Esophagus squamous epithelium (tissue), 5 donors: ENCODE measurements around the gene CNTRL. TPM values are rescaled to one million over a fixed set of nuclear protein-coding genes. Genes with fewer than 3 reads are reported as not detected.

Experiments used
- DNase-seq: peaks from one replicate; lab custom pipeline; 2025; lab: John Stamatoyannopoulos, UW
- H3K27ac ChIP-seq, 4 donors: fragments of 200-600 bp; sonication (generic); one replicate each; pipeline ENCODE4 v1.5.1; 2016 to 2019; ENCODE audit warnings: mild to moderate bottlenecking in 1 of 4
- H3K27me3 ChIP-seq, 4 donors: fragments of 200-600 bp; sonication (generic); 1 replicate in 3 of 4; 2 replicates in 1 of 4; pipeline versions ENCODE4 v1.5.1 to v1.6.0; 2017 to 2021; ENCODE audit warnings: antibody characterized with exemption in 1 of 4
- H3K36me3 ChIP-seq, 3 donors: fragments of 200-600 bp; sonication (generic); one replicate each; pipeline ENCODE4 v1.5.1; 2016 to 2019
- H3K4me1 ChIP-seq, 3 donors: fragments of 200-600 bp; sonication (generic); one replicate each; pipeline ENCODE4 v1.5.1; 2017 to 2019
- H3K4me3 ChIP-seq, 4 donors: fragments of 200-600 bp; sonication (generic); 1 replicate in 3 of 4; 2 replicates in 1 of 4; pipeline ENCODE4 v1.5.1; 2016 to 2019; ENCODE audit warnings: mild to moderate bottlenecking in 2 of 4, moderate library complexity in 1 of 4
- H3K9me3 ChIP-seq, 3 donors: fragments of 200-600 bp; sonication (generic); one replicate each; pipeline ENCODE4 v1.5.1; 2016 to 2019
- POLR2A ChIP-seq, 4 donors: fragments of 450-650 bp; IDR thresholded peaks; one replicate each; pipeline ENCODE4 v1.6.1; 2017; ENCODE audit warnings: antibody characterized with exemption in 4 of 4, mild to moderate bottlenecking in 4 of 4, moderate library complexity in 3 of 4
- WGBS, 2 donors: methylation state at CpG; one replicate each; pipeline ENCODE4 v1.1.5; 2018; 5-methylcytosine and 5-hydroxymethylcytosine counted together
- intact Hi-C: fragments of 100-400 bp; cut with DNase I; formaldehyde crosslinking; loops from one replicate; pipeline ENCODE4 v1.15.0; 2022
- total RNA-seq, 4 donors: library from RNA; depleted of rRNA; stranded (reverse); fragments of >200 nt; gene quantifications; one replicate each; pipeline ENCODE4 v1.1.0, GENCODE V29; 2016
- TF ChIP-seq, protein P1 (sequence below), 6 experiments: fragments of 450-650 bp in 4 of 6; fragments of 200-600 bp in 2 of 6; sonication (generic) in 2 of 6; IDR thresholded peaks; one replicate each; pipeline ENCODE4 v1.5.1; 2016 to 2019; ENCODE audit warnings: antibody characterized with exemption in 6 of 6, mild to moderate bottlenecking in 4 of 6, moderate library complexity in 4 of 6
- donor health status: DM: yes; HTN: yes; CAD: no.

Gene CNTRL
- total RNA-seq, 4 donors from 2014 or later = 7.2 to 15.3 (median 8.0) TPM

DNA sequence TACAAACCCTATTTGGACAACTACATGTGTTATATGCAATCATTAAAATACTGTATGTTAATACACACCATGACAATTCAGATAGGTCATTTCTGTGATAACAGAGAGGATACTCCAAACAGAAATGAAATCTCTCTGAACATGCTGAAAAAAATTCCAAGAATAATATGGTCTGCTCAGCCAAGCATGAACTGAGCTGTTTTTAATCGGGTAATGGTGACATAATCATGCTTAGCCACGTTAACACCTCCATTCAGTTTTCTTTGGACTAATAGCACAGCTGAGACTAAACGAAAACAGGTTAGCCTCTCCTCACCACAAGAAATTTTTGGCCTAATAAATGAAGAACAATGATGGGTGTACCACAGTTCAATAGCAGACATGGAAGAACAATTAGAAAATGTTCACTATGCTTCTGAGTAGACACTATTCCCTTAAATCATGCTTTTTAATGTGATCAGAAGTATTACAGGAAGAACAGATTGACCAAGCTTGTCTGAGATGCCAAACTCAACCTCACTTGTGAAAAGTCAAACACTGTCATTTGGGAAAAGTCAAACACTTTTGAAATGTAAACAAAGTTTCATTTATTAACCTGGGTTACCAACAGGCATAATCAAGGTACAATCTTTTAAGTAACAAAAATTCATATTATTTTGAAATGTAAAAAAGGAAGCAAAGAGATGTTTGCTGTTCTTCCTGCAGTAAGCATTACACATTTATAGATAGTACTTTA is 107.5 kb downstream of the CNTRL start:
- H3K36me3 ChIP-seq = peaks cover 0 to 95% (median 4%) of the 10 kb centered on the region in 3 donors
- H3K27ac ChIP-seq = no peak overlapping the region
- DNase-seq = no peak
- no peaks in the 10 kb centered on the region for H3K9me3 ChIP-seq
- H3K27me3 ChIP-seq = no peaks in the 10 kb centered on the region
- H3K4me1 ChIP-seq = peaks cover 0 to 48% (median 7%) of the 10 kb centered on the region in 3 donors
- 71 to 87% methylated on average over 3 of the region's 3 CpGs for WGBS, 2 donors
- intact Hi-C loops = no loop called here
- TF ChIP-seq, protein P1, sequence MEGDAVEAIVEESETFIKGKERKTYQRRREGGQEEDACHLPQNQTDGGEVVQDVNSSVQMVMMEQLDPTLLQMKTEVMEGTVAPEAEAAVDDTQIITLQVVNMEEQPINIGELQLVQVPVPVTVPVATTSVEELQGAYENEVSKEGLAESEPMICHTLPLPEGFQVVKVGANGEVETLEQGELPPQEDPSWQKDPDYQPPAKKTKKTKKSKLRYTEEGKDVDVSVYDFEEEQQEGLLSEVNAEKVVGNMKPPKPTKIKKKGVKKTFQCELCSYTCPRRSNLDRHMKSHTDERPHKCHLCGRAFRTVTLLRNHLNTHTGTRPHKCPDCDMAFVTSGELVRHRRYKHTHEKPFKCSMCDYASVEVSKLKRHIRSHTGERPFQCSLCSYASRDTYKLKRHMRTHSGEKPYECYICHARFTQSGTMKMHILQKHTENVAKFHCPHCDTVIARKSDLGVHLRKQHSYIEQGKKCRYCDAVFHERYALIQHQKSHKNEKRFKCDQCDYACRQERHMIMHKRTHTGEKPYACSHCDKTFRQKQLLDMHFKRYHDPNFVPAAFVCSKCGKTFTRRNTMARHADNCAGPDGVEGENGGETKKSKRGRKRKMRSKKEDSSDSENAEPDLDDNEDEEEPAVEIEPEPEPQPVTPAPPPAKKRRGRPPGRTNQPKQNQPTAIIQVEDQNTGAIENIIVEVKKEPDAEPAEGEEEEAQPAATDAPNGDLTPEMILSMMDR (IDR thresholded peaks at IDR 0.05) = no peak
- no peak for TF ChIP-seq POLR2A (IDR thresholded peaks at IDR 0.05)
- no peak overlapping the region for H3K4me3 ChIP-seq

- Histone ChIP-seq H3K9me3 (no peaks in the 10 kb centered on the region), H3K27ac (no peak overlapping the region), H3K4me1 (peaks cover 0 to 56% (median 12%) of the 10 kb centered on the region in 3 donors), H3K36me3 (peaks cover 0 to 88% (median 4%) of the 10 kb centered on the region in 3 donors), H3K27me3 (no peaks in the 10 kb centered on the region), H3K4me3 (no peak overlapping the region)
- TF ChIP-seq POLR2A (IDR thresholded peaks at IDR 0.05) = no peak
- TF ChIP-seq, protein P1 (IDR thresholded peaks at IDR 0.05) = no peak
- intact Hi-C loops = no loop called here
- no peak for DNase-seq
Observed at GRCh38 chr9:121182989-121183388, 108.2 kb downstream of the CNTRL start.

- intact Hi-C loops = no loop called here
- TF ChIP-seq, protein P1 (IDR thresholded peaks at IDR 0.05) = no peak
- no peak for TF ChIP-seq POLR2A (IDR thresholded peaks at IDR 0.05)
- no peak for DNase-seq
- Histone ChIP-seq H3K27ac (peak overlapping the region in 1 of 4 donors; percentile 10), H3K36me3 (peaks cover 0 to 79% (median 0%) of the 10 kb centered on the region in 3 donors), H3K9me3 (no peaks in the 10 kb centered on the region), H3K4me1 (peaks cover 0 to 63% (median 16%) of the 10 kb centered on the region in 3 donors), H3K4me3 (no peak overlapping the region), H3K27me3 (no peaks in the 10 kb centered on the region)
- 66 to 83% methylated on average over 3 of the region's 3 CpGs for WGBS, 2 donors
Observed at GRCh38 chr9:121183666-121184423, 109.1 kb downstream of the CNTRL start.

- Histone ChIP-seq H3K27ac (no peak overlapping the region), H3K4me1 (peaks cover 0 to 70% (median 17%) of the 10 kb centered on the region in 3 donors), H3K36me3 (peaks cover 0 to 74% (median 0%) of the 10 kb centered on the region in 3 donors), H3K27me3 (no peaks in the 10 kb centered on the region), H3K9me3 (no peaks in the 10 kb centered on the region), H3K4me3 (no peak overlapping the region)
- TF ChIP-seq, protein P1 (IDR thresholded peaks at IDR 0.05) = no peak
- DNase-seq = no peak
- intact Hi-C loops = no loop called here
Observed at GRCh38 chr9:121184463-121184862, 109.7 kb downstream of the CNTRL start.

DNA sequence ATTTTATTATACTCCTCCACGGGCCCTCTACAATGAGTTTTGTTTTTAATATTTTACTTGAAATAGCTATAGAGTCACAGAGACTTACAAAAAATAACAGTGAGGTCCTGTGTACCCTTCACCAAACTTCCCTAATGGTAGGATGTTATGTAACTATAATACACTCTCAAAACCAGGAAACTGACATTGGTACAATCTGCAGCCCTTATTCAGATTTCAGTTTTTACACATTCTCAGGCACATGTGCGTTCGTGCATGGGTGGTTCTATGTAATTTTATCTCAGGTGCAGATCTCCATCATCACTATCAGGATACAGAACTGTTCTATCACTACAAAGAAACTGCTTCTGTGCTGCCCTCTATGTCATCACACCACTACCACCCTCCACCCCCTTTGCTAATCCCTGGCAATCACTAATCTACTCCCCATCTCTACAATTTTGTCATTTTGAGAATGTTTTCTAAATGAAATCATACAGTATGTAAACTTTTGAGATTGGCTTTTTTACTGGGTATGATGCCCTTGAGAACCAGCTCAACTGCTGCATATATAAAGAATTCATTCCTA is 110.5 kb downstream of the CNTRL start:
- H3K4me3 ChIP-seq = no peak overlapping the region
- WGBS, 2 donors = 66 to 67% methylated on average over 3 of the region's 3 CpGs
- TF ChIP-seq POLR2A (IDR thresholded peaks at IDR 0.05) = no peak
- TF ChIP-seq, protein P1 (IDR thresholded peaks at IDR 0.05) = no peak
- H3K27ac ChIP-seq = no peak overlapping the region
- no peak for DNase-seq
- H3K9me3 ChIP-seq = no peaks in the 10 kb centered on the region
- peaks cover 0 to 69% (median 0%) of the 10 kb centered on the region in 3 donors for H3K36me3 ChIP-seq
- intact Hi-C loops = no loop called here
- H3K4me1 ChIP-seq = peaks cover 0 to 75% (median 17%) of the 10 kb centered on the region in 3 donors
- no peaks in the 10 kb centered on the region for H3K27me3 ChIP-seq
